ENCODE results near the gene TSR3.
A peak's percentile ranks its signal among the peaks of the same experiment; 100 is the strongest.

TSR3 gene

DNA sequence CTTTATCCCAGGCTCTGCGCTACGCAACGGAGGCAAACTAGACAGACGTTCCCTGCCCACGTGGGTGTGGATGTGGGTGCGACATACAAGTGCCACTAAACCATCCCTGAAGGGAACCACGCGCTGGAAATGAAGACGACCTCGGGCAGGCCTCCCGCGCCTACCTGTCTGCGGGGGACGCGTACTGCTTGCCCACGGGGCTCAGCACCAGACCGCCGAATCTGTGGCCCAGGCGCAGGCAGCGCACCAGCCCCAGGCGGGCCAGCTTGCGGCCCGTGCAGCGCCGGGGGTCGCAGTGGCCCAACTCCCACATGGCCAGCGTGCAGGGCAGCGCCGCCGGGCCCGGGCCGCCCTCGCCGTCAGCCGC, 480 bp downstream of the TSR3 start:
- DNase-seq (ENCODE audit: low read depth), result no peak

GRCh38 chr16:1350691-1351090, 987 bp downstream of the TSR3 start:
- no peak for DNase-seq (ENCODE audit: low read depth)

DNA sequence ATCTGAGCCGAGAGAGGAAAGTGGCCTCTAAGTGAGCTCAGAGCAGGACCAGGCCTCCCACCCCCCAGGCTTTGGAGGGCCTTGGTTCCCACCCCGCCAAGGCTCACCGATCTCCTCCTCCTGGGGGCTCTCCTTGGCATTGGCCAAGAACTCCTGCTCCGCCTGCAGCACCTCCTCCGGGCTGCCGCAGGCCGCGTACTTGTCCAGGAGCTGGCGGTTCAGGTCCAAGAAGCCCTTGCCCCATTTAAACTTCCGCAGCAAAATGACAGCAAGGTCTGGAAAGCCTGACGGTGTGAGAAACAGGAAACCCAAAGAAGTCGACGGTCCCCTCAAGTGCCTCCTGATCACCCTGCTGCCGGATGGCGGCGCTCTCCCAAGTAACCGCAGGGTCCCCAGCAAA, 1.7 kb downstream of the TSR3 start:
- DNase-seq (ENCODE audit: low read depth), result no peak

DNA sequence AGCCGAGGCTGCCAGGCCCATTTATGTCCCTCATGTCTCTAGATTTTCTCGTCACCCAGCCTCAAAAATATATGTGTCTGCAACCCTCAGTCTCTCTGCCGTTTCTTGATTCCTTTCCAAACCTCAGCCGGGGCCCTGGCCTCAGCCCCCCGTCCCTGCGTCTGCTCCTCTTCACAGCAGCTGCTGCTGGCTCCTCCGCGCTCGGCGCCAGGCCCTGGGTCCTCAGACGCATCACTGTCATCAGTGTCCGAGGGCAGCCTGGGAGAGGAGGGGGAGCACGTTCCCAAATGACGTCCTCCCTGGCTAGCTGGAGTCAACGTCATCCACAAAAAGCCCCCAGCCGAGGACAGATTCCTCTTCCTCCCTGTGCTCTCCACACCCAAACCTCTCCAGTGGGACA, 2.3 kb downstream of the TSR3 start:
- DNase-seq (ENCODE audit: low read depth), result no peak

DNA sequence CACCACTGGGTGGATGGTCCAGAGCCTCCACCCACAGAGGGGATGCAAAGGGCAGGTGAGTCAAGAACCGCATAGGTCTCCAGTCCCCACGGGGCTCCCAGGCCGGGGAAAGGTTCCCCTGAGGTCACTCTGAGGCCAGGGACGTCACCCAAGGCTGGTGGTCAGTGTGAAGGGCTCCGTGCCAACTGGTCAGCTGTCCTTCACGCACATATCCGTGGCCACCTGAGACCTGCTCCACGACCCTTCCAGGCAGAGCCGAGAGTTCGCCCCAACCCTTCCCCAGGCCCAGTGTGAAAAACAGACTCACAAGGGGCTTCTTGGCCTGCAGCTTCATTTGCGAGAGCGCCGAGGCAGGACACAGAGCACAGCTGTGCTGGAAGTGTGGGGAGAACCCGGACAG, 2.8 kb downstream of the TSR3 start:
- no peak for DNase-seq (ENCODE audit: low read depth)

- DNase-seq (ENCODE audit: low read depth), result no peak
Observed at GRCh38 chr16:1348441-1348840, 3.2 kb downstream of the TSR3 start.

- no peak for DNase-seq (ENCODE audit: low read depth)
Observed at GRCh38 chr16:1347962-1348361, 3.7 kb downstream of the TSR3 start.

- DNase-seq (ENCODE audit: low read depth), result no peak
Observed at GRCh38 chr16:1347286-1347855, 4.3 kb downstream of the TSR3 start.

DNA sequence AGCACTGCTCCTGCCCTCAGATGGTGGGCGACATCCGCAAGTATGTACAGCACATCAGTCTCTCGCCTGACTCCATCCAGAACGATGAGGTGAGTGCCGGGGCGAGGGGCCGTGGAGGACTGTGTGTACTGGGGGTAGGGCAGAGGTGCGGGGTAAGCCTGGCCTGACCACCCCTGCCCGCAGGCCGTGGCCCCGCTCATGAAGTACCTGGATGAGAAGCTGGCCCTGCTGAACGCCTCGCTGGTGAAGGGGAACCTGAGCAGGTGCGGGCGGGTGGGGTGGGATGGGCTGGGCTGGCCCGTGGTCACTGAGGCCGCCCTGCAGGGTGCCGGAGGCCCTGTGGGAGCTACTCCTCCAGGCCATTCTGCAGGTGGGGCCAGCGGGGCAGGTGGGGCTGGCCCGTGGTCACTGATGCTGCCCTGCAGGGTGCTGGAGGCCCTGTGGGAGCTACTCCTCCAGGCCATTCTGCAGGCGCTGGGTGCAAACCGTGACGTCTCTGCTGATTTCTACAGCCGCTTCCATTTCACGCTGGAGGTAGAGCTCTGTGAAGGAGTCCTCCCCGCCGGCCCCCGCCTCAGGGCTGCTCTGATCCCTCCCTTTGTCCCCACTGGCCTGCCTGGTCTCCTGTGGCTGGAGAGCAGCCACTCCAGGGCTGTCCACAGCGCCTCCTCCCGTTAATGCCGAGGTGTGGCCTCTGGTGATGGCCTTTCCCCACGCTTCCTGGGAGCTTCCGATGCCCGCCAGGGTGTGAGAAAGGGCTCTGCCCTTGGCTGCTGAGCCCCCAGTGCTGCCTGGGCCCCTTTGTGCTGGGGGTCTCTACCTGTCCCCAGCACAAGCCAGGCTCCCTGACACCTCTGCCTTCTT, 5.0 kb downstream of the TSR3 start:
- DNase-seq (ENCODE audit: low read depth), result no peak

DNA sequence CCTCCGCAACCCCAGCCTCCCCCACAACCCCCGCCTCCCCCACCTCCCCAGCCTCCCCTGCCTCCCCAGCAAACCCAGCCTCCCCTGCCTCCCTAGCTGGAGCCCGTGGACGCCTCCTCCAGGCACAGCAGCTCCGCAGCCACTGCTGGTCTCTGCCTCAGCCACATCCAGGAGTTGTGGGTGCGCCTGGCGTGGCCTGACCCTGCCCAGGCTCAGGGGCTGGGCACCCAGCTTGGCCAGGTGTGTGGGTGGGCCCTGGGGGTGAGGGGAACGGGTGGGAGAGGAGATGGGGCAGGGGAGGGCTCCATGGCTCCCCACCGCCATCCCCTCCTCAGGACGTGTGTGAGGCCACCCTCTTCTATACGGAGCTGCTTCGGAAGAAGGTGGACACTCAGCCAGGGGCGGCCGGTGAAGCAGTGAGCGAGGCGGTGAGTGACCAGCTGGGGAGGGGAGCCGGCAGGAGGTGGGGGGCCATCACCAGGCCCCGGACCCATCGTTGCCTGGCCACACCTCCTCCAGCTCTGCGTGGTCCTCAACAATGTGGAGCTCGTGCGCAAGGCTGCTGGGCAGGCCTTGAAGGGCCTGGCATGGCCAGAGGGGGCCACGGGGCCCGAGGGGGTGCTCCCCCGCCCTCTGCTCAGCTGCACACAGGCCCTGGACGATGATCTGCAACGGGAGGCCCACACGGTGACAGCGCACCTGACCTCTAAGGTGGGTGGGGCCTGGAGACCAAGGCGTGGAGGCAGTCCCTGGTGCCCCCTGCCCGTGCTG, 5.8 kb downstream of the TSR3 start:
- no peak for DNase-seq (ENCODE audit: low read depth)

GRCh38 chr16:1345087-1345486, 6.6 kb downstream of the TSR3 start:
- no peak for DNase-seq (ENCODE audit: low read depth)

- DNase-seq (ENCODE audit: low read depth), result no peak
Observed at GRCh38 chr16:1344499-1344898, 7.2 kb downstream of the TSR3 start.

- no peak for DNase-seq (ENCODE audit: low read depth)
Observed at GRCh38 chr16:1343428-1344242, 8.0 kb downstream of the TSR3 start.

- peak; percentile 24 for DNase-seq (ENCODE audit: low read depth)
Observed at GRCh38 chr16:1342526-1343427, 8.9 kb downstream of the TSR3 start.

- no peak for DNase-seq (ENCODE audit: low read depth)
Observed at GRCh38 chr16:1341495-1342420, 9.9 kb downstream of the TSR3 start.

DNA sequence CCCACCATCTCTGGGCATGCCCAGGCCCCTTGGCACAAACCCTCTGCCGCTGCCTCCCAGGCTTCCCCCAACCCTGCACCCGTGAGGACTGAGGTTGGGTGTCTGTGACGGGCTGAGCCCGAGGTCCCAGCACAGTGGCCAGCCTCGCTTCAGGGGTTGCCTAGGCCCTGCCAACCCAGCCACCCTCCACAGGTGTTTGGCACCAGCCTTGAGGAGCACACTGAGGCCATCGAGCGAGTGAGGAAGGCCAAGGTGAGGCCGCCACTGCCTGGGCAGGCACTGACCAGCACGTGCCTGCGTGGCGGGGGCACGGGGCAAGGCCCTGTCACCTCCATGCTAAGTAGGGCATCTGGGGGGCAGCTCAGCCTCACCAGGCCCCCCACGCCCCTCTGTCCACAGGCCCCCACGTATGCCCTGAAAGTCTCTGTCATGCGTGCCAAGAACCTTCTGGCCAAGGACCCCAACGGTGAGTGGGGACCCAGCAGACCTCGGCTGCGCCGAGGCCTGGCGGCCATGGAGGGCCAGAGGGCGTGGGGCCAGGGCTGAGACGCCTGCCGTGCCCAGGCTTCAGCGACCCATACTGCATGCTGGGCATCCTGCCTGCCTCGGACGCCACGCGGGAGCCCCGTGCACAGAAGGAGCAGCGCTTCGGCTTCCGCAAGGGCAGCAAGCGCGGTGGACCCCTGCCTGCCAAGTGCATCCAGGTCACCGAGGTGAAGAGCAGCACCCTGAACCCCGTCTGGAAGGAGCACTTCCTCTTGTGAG, 10.8 kb downstream of the TSR3 start:
- no peak for DNase-seq (ENCODE audit: low read depth)

DNA sequence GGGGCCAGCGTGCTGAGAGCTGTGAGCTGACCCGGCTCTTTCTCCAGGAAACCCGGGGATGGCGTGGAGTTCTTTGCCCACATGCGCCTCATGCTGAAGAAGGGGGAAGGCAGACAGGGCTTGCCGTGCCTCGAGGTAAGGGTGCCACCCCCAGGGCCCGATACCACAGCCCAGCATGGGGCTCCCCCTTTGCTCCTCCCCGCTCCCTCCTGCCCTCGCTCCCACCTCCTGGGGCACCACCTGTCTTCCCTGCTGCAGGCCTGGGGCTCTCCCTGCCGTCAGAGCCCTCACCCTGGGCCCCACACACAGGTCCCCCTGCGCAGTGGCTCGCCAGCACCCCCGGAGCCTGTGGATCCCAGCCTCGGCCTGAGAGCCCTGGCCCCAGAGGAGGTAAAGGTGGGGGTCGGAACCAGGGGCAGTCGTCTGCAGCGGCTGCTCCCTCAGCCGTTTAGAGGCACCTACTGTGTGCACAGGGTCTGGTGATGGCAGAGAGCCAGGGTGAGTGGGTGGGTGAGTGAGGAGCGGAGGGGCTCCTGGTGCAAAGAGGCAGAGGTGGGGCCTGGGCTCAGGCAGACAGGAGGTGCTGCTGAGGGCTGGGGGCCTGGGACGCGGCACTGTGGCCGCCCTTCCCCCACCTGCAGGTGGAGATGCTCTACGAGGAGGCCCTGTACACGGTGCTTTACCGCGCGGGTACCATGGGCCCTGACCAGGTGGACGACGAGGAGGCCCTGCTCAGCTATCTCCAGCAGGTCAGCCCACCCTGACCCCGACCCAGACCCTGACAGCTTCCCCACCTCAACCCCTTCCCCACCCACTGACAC, 12.6 kb downstream of the TSR3 start:
- no peak for DNase-seq (ENCODE audit: low read depth)

- DNase-seq (ENCODE audit: low read depth), result no peak
Observed at GRCh38 chr16:1338119-1338730, 13.5 kb downstream of the TSR3 start.

Measured in stromal cell of bone marrow (primary cell).